KMS-11 (cell line): Measurements from ENCODE around the gene CAPN9.

Source experiments
- H2AFZ ChIP-seq: fragments of 200-600 bp; sonication (generic); 2 replicates; pipeline ENCODE4 v1.6.1; 2016; ENCODE audit warnings: antibody characterized with exemption, mixed run types, low read depth
- H3K27ac ChIP-seq: fragments of 200-600 bp; sonication (generic); 2 replicates; pipeline ENCODE4 v1.6.1; 2016; ENCODE audit warnings: mild to moderate bottlenecking, mixed run types
- H3K27me3 ChIP-seq: fragments of 200-600 bp; sonication (generic); 2 replicates; pipeline ENCODE4 v1.6.1; 2017; ENCODE audit warnings: mild to moderate bottlenecking, low read depth, mixed run types, moderate library complexity; ENCODE audit not compliant: insufficient read depth
- H3K36me3 ChIP-seq: fragments of 200-600 bp; sonication (generic); 2 replicates; pipeline ENCODE4 v1.6.1; 2017; ENCODE audit warnings: mild to moderate bottlenecking, mixed run types; ENCODE audit not compliant: insufficient read depth
- H3K4me1 ChIP-seq: fragments of 200-600 bp; sonication (generic); 2 replicates; pipeline ENCODE4 v1.6.1; 2016; ENCODE audit warnings: mild to moderate bottlenecking, low read depth, mixed run types; ENCODE audit not compliant: poor library complexity, severe bottlenecking
- H3K4me2 ChIP-seq: fragments of 200-600 bp; sonication (generic); 2 replicates; pipeline ENCODE4 v1.7.0; 2016; ENCODE audit warnings: mild to moderate bottlenecking, mixed run types
- H3K4me3 ChIP-seq: fragments of 200-600 bp; sonication (generic); IDR thresholded peaks from 2 replicates; pipeline ENCODE4 v1.6.1; 2017; ENCODE audit warnings: low read depth, low read length, mixed read lengths; ENCODE audit not compliant: insufficient read depth
- H3K79me2 ChIP-seq: fragments of 200-600 bp; sonication (generic); 2 replicates; pipeline ENCODE4 v1.6.1; 2016; ENCODE audit warnings: low read depth, mixed run types; ENCODE audit not compliant: insufficient read depth
- H3K9ac ChIP-seq: fragments of 200-600 bp; sonication (generic); 2 replicates; pipeline ENCODE4 v1.6.1; 2016; ENCODE audit warnings: mild to moderate bottlenecking, mixed run types
- H4K20me1 ChIP-seq: fragments of 200-600 bp; sonication (generic); 2 replicates; pipeline ENCODE4 v1.6.1; 2016; ENCODE audit warnings: mild to moderate bottlenecking, mixed run types; ENCODE audit not compliant: insufficient read depth
- TF ChIP-seq, protein P1 (sequence below): fragments of 200-600 bp; sonication (generic); conservative IDR thresholded peaks from 2 replicates; pipeline ENCODE4 v1.6.1; 2017; ENCODE audit warnings: low read depth, mild to moderate bottlenecking, antibody characterized with exemption, low read length, moderate library complexity, mixed read lengths

The CAPN9 gene

DNA sequence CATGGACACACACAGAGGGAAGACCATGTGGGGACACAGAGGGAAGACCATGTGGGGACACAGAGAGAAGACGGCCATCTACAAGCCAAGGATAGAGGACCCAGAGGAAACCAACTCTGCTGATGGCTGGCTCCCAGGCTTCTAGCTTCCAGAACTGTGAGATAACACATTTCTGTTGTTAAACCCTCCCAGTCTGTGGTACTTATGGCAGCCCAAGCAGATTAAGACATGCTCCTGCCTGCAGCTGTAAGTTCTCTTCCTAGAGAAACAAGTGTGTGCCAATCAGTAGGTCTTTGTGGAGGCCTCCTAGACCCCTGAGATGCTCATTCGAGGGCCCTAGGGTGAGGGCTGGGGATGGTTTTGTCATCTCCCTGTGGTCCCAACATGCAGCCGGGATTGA lies 35.9 kb upstream of the CAPN9 start:
- Histone ChIP-seq H3K27me3 (no peaks in the 10 kb centered on the region), H3K9ac (no peak overlapping the region), H3K4me1 (no peaks in the 10 kb centered on the region), H4K20me1 (no peaks in the 10 kb centered on the region), H3K4me3 (no peak overlapping the region), H3K36me3 (no peaks in the 10 kb centered on the region), H2AFZ (no peak overlapping the region), H3K4me2 (no peak overlapping the region), H3K79me2 (no peaks in the 10 kb centered on the region), H3K27ac (no peak overlapping the region)
- TF ChIP-seq, protein P1, sequence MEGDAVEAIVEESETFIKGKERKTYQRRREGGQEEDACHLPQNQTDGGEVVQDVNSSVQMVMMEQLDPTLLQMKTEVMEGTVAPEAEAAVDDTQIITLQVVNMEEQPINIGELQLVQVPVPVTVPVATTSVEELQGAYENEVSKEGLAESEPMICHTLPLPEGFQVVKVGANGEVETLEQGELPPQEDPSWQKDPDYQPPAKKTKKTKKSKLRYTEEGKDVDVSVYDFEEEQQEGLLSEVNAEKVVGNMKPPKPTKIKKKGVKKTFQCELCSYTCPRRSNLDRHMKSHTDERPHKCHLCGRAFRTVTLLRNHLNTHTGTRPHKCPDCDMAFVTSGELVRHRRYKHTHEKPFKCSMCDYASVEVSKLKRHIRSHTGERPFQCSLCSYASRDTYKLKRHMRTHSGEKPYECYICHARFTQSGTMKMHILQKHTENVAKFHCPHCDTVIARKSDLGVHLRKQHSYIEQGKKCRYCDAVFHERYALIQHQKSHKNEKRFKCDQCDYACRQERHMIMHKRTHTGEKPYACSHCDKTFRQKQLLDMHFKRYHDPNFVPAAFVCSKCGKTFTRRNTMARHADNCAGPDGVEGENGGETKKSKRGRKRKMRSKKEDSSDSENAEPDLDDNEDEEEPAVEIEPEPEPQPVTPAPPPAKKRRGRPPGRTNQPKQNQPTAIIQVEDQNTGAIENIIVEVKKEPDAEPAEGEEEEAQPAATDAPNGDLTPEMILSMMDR, result no peak

DNA sequence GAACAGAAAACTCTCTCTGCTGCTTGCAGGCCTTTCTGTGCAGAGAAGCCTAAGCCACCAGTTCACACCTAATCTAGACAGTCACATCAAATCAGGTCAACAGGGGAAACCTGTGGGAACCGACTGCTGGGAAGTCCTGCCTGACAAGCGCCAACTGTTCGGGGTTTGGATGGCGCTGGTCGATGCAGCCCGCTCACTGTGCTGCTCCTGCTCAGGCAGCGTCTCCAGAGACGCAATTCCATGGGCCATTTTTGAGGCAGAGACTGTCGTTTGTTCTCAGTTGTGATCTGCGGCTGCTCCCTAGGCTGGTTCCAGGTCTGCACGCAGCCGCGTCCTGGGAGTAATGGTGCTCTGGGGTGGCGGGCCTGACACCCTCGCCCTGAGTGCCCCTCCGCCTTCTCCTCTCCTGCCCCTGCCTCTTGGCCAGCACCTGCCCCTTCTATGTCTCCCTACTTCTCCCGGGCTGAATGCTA lies 34.7 kb upstream of the CAPN9 start:
- no peak overlapping the region for H3K27ac ChIP-seq
- H3K4me3 ChIP-seq, result no peak overlapping the region
- H3K9ac ChIP-seq, result no peak overlapping the region
- no peaks in the 10 kb centered on the region for H3K4me1 ChIP-seq
- TF ChIP-seq, protein P1, result no peak
- H3K27me3 ChIP-seq, result no peaks in the 10 kb centered on the region
- no peak overlapping the region for H3K4me2 ChIP-seq
- no peaks in the 10 kb centered on the region for H3K36me3 ChIP-seq
- H3K79me2 ChIP-seq, result no peaks in the 10 kb centered on the region
- no peak overlapping the region for H2AFZ ChIP-seq
- no peaks in the 10 kb centered on the region for H4K20me1 ChIP-seq

DNA sequence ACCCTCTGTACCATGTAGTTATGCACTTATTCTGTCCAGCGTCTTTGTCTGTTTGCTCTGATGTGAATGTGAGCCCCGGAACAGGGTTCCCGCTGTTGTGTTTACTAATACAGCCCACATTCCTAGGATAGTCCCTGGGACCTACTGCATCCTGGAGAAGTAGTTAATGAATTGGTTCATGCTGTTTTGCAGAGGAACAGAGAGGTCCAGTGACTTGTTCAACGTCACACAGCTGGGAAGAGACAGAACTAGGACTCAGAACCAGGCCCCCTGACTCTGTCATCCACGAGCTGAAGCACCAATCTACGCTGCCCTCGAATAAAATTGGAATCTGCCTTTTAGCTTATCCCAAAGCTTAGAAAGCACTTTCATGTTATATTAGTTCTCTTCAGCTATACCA lies 34.0 kb upstream of the CAPN9 start:
- Histone ChIP-seq H3K4me1 (no peaks in the 10 kb centered on the region), H4K20me1 (no peaks in the 10 kb centered on the region), H3K27me3 (no peaks in the 10 kb centered on the region), H3K79me2 (no peaks in the 10 kb centered on the region), H3K4me2 (no peak overlapping the region), H3K4me3 (no peak overlapping the region), H3K36me3 (no peaks in the 10 kb centered on the region), H3K9ac (no peak overlapping the region), H2AFZ (no peak overlapping the region), H3K27ac (no peak overlapping the region)
- TF ChIP-seq, protein P1, result no peak

DNA sequence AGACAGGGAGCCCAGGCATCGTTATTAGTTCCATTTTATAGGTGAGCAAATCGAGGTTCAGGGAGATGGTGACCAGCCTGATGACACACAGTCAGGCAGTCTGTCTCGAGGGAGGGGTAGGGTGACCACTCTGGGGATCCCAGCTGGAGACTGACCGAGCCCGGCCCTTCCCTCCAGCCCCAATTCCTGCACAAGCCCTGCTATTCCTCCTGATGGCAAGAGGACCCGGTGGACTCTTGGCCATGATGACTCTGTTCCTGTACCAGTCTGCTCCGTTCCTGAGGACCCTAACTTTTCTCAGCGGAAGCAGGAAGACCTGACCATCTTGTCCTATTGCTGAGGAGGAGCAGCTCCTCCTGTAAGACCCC lies 33.7 kb upstream of the CAPN9 start:
- Histone ChIP-seq H3K4me2 (no peak overlapping the region), H3K79me2 (no peaks in the 10 kb centered on the region), H4K20me1 (no peaks in the 10 kb centered on the region), H2AFZ (no peak overlapping the region), H3K27me3 (no peaks in the 10 kb centered on the region), H3K4me1 (no peaks in the 10 kb centered on the region), H3K4me3 (no peak overlapping the region), H3K27ac (no peak overlapping the region), H3K9ac (no peak overlapping the region), H3K36me3 (no peaks in the 10 kb centered on the region)
- TF ChIP-seq, protein P1, result no peak
